VCaP (cell line): ENCODE measurements around the gene RAB6A.

Experiments used
- H3K27ac ChIP-seq: fragments of 450-650 bp; 2 replicates; pipeline ENCODE4 v1.5.1; 2017
- CTCF ChIP-seq: fragments of 450-650 bp; conservative IDR thresholded peaks from 2 replicates; pipeline ENCODE4 v1.5.1; 2017; ENCODE audit warnings: mild to moderate bottlenecking, moderate library complexity

RAB6A gene

GRCh38 chr11:73760679-73761402 lies at the start of gene RAB6A:
TSS of gene RAB6A (minus strand) at chr11:73761074. CDS start at chr11:73760635, 439 bp downstream.
- peak; percentile 45 for TF ChIP-seq CTCF
- peak within 1 kb of the TSS; percentile 97 for H3K27ac ChIP-seq

GRCh38 chr11:73810637-73811036 lies 49.8 kb upstream of the RAB6A start:
- no peak for TF ChIP-seq CTCF

GRCh38 chr11:73808052-73808451 lies 47.2 kb upstream of the RAB6A start:
- no peak overlapping the region for H3K27ac ChIP-seq
- TF ChIP-seq CTCF, result no peak

More at GRCh38 chr11:73810637-73811036, 49.8 kb upstream of the RAB6A start:
- no peak overlapping the region for H3K27ac ChIP-seq

GRCh38 chr11:73804712-73805111 lies 43.8 kb upstream of the RAB6A start:
- TF ChIP-seq CTCF, result no peak
- no peak overlapping the region for H3K27ac ChIP-seq

- H3K27ac ChIP-seq, result no peak overlapping the region
- no peak for TF ChIP-seq CTCF
Observed at GRCh38 chr11:73801136-73801535, 40.3 kb upstream of the RAB6A start.

GRCh38 chr11:73800276-73800806 lies 39.5 kb upstream of the RAB6A start:
- no peak for TF ChIP-seq CTCF
- H3K27ac ChIP-seq, result no peak overlapping the region

GRCh38 chr11:73797457-73797856 lies 36.6 kb upstream of the RAB6A start:
- no peak overlapping the region for H3K27ac ChIP-seq
- TF ChIP-seq CTCF, result no peak
